ENCODE data around the gene CFAP210.

GRCh38 chr2:169705927-169706326 is 11.7 kb upstream of the CFAP210 start:
- no peak for TF ChIP-seq GATA3 (IDR thresholded peaks at IDR 0.05; ENCODE audit: low read depth, low read length)
- no peak for TF ChIP-seq GATA2 (IDR thresholded peaks at IDR 0.05; ENCODE audit: low read depth, low read length)

Data from SH-SY5Y (cell line).